Diencephalon (tissue), 1 donor: Measurements from ENCODE around the gene TLR2. TPM values are rescaled to one million over a fixed set of nuclear protein-coding genes. Genes with fewer than 3 reads are reported as not detected.

Experiments used
- total RNA-seq: library from RNA; depleted of rRNA; stranded (reverse); fragments of >200 nt; gene quantifications from one replicate; pipeline ENCODE4 v1.2.3, GENCODE V29; 2014

TLR2 gene
- 1.6 TPM for total RNA-seq

DNA sequence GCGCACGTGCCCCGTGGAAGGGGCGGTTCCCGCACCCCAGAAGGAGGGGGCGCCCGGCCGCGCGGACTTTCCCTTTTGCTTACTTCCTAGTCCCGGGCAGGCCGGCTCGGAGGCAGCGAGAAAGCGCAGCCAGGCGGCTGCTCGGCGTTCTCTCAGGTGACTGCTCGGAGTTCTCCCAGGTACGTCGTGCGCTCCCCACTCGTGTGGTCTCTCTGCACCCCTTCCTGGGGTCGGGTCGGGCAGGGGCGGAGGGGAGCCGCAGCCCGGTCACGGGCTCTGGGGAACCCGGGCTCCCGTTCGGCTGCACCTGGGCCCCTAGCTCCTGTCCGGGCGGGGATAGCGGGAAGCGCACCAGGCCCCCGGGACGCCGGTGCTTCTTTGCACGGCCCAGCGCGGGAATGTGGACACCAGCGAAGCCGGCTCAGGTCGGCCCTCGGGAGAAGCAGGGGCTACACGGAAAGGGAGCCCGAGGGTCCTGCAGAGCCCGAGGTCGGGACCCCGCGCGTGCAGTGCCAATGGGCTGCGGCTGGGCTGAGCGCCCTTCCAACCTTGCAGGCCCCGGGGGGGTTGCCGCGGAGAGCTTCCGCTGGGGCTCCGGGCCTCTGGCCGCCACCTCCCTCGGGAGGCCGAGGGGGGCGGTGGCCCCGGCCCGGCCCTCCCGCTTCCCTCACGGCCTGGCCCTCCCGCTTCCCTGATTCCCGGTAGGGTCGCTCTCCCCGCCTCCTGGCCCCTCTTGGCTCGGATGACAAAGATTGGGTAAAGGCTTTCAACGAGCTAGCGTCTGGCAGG lies at the start of gene TLR2:
TLR2 (plus strand) TSS at position 99 of the 789 bp plus-strand sequence. CDS start 18,628 bp downstream, outside the sequence.

Other genes starting within 250 kb of the TLR2 start
- gene TMEM131L, start 217.9 kb upstream of the TLR2 start, total RNA-seq: 27.0 TPM
- gene RNF175, start 75.7 kb downstream of the TLR2 start, total RNA-seq: 45.7 TPM
- 4.8 TPM for gene SFRP2, start 104.8 kb downstream of the TLR2 start, total RNA-seq